GM12892 (cell line): Measurements from ENCODE around the gene SEPTIN6.

Experiments used
- POLR2A ChIP-seq: IDR thresholded peaks from 2 replicates; pipeline ENCODE4 v1.6.1; 2011; ENCODE audit warnings: low read depth, low read length, control low read depth
- POLR2AphosphoS5 ChIP-seq: IDR thresholded peaks from 2 replicates; pipeline ENCODE4 v1.6.1; 2011; ENCODE audit warnings: low read depth, low read length, control low read depth

DNA sequence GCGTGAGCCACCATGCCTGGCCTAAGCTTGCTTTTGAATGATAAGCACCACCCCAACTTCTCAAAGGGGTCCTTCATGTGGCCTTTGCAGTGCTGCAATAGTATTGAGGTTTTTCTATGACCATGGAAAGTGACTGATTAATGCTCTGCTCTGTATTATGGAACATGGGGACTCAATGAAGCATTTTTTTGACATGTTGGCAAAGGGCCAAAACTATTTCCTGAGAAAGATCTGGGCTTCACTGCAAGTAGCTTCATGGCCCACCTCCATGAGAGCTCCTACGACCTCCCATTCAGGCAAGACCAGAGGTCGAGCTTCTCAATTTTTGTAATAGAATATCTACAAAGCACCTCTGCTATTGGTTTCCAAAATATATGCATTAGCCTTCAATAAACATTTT lies 16.7 kb upstream of the SEPTIN6 start:
- TF ChIP-seq POLR2A (no peak), POLR2AphosphoS5 (no peak)
